ENCODE data around the gene NRSN1.

Gene NRSN1

DNA sequence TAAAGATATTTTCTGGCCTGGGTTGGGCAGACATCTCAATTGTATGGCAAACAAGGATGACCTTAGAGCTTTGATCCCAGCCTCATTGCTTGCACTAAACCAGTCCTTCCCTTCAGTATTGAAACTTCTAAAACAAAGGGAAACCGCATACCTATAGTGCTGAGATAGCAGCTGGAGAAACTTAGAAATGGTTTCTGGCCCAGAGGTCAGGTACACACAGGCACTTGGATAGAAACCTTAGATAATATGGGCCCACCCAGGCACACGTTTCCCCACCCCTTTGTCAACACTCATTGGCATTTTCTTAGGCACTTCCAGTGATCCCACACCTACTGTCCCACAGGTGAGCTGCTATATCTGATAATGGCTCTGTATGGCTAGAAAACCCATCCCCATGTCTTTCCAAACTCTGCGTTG, 22.1 kb downstream of the NRSN1 start:
- no peak for TF ChIP-seq JUND (IDR thresholded peaks at IDR 0.05; ENCODE audit: low read depth)
- in situ Hi-C loops (cut with HindIII; ENCODE audit: low pct_unique_long_range_greater_than_20kb, low sequenced_read_pairs), result no loop called here

DNA sequence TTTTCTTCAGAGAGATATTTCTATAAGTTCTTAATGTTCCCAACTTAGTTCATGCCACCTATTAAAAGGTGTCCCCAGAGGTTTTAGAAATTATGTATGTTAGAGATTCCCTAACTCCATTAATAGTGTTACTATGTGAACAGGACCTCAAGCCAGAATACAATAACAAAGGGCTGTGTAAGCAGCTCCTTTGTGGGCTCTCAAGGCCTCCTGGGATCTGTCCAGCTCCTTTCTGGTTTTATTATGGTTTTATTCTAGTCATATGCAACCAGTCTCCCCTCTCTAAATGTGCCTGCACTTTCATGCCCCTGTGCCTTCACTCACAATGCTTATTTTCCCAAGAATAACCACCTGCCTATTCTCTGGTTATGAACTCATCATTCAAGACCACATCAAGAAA, 22.7 kb downstream of the NRSN1 start:
- no peak for TF ChIP-seq JUND (IDR thresholded peaks at IDR 0.05; ENCODE audit: low read depth)
- DNase-seq (ENCODE audit: low read depth in 1 of 2, low spot score in 1 of 2), result no peak
- in situ Hi-C loops (cut with HindIII; ENCODE audit: low pct_unique_long_range_greater_than_20kb, low sequenced_read_pairs), result no loop called here

More for the DNA sequence above, 22.1 kb downstream of the NRSN1 start:
- DNase-seq (ENCODE audit: low read depth in 1 of 2, low spot score in 1 of 2), result no peak

DNA sequence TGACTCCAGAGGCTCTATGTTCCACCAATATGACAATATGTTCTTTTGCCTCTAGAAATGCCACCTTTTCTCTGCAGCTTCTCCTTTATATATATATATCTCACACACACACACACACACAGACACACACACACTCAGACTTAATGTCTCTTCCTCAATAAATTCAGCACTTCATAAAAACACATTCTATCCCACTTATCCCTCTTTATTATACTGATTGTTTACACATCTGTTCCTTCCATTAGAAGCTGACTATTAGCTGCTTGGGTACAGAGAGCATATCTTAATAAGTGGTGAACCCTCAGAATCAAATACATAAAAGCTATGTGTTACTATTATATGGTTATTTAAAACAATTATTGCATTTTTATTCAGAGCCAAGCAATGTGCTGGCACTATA, 23.3 kb downstream of the NRSN1 start:
- TF ChIP-seq JUND (IDR thresholded peaks at IDR 0.05; ENCODE audit: low read depth), result no peak
- in situ Hi-C loops (cut with HindIII; ENCODE audit: low pct_unique_long_range_greater_than_20kb, low sequenced_read_pairs), result no loop called here
- DNase-seq (ENCODE audit: low read depth in 1 of 2, low spot score in 1 of 2), result no peak

DNA sequence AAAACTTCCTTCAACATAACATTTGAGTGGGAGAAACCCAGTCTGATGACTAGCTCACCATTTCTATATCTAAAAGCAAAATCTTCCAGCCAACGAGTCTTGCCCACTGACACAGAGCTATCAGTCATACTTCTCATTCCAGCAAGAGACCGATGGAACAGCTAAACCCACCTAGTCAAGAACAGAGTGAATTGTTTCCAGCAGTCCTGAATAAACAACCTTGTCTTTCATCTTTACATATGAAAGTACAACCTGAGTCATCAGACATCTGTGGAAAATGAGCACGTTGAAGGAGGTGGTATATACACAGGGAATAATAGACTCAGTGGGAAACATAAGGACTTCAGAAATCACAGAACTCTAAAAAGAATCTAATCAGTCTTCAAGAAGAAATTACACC, 23.8 kb downstream of the NRSN1 start:
- in situ Hi-C loops (cut with HindIII; ENCODE audit: low pct_unique_long_range_greater_than_20kb, low sequenced_read_pairs), result no loop called here
- no peak for DNase-seq (ENCODE audit: low read depth in 1 of 2, low spot score in 1 of 2)
- no peak for TF ChIP-seq JUND (IDR thresholded peaks at IDR 0.05; ENCODE audit: low read depth)

DNA sequence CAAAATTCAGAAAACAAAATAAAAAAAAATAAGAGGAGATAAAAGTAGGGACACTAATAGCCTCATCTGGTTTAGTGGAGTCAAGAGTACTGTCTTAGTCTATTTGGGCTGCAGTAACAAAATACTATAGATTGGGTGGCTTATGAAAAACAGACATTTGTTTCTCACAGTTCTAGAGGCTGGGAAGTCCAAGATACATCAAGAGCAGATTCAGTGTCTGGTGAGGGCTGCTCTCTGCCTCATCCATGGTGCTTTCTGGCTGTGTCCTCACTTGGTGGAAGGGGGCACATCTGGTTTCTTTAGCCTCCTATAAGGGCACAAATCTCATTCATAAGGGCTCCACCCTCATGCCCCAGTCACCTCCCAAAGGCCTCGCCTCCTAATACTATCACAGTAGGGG, 26.0 kb downstream of the NRSN1 start:
- in situ Hi-C loops (cut with HindIII; ENCODE audit: low pct_unique_long_range_greater_than_20kb, low sequenced_read_pairs), result no loop called here
- TF ChIP-seq JUND (IDR thresholded peaks at IDR 0.05; ENCODE audit: low read depth), result no peak
- DNase-seq (ENCODE audit: low read depth in 1 of 2, low spot score in 1 of 2), result no peak

DNA sequence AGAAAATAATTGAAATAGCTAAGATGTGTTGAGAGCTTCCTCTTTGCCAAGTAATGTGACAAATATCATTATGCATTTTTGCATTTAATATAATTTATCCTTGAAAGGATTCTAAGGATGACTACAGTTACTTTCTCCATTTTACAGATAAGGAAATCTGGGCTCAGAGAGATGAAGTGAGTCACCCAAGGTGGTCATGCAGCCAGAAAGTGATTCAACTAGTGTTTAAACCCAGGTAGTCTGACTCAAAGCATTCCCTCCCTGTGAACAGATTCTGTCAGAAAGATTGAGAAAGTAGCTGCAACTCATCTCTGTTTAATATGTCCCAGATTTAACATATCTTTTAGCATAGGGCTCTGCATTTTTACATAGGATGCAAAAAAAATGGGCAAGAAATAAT, 28.1 kb downstream of the NRSN1 start:
- no peak for TF ChIP-seq JUND (IDR thresholded peaks at IDR 0.05; ENCODE audit: low read depth)

DNA sequence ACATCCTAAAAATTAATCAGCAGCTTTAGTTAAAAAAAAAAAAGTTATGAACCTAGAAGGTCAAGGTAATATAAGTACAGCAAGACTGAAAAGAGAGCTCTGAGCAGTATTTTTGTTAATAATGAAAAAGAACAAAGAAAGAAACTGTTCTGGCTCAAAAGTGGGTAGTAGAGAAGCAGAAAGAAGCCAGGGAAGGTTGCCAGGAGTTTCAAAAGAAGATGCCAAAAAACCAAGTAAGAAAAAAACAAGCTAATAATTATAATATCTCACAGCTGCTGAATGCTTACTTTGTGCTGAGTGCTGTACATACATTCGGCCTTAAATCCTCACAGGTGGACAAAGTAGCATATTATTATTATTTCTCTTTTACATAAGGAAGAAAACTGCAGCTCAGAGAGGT, 31.9 kb downstream of the NRSN1 start:
- no peak for DNase-seq (ENCODE audit: low read depth in 1 of 2, low spot score in 1 of 2)
- TF ChIP-seq JUND (IDR thresholded peaks at IDR 0.05; ENCODE audit: low read depth), result no peak
- in situ Hi-C loops (cut with HindIII; ENCODE audit: low pct_unique_long_range_greater_than_20kb, low sequenced_read_pairs), result no loop called here

More for the DNA sequence above, 28.1 kb downstream of the NRSN1 start:
- in situ Hi-C loops (cut with HindIII; ENCODE audit: low pct_unique_long_range_greater_than_20kb, low sequenced_read_pairs), result no loop called here
- no peak for DNase-seq (ENCODE audit: low read depth in 1 of 2, low spot score in 1 of 2)

DNA sequence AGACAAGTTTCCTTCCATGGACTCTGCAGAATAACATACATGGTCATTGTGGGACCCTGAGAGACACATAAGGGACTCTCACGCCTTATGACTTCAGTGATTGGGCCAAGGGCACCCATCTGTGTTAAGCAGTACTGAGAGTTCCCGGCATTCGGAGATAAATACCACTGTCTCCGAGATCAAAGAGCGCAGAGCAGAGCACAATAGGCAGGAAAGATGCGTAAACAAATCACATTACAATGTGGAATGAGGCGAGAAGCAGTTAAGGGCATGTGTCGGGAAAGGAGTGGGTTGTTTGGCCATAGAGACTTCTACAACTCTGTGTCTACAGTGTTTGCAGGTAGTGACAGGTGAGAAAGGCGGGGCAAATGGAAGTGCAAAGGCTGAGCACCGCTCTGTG, 57.6 kb downstream of the NRSN1 start:
- in situ Hi-C loops (cut with HindIII; ENCODE audit: low pct_unique_long_range_greater_than_20kb, low sequenced_read_pairs), result no loop called here
- no peak for TF ChIP-seq JUND (IDR thresholded peaks at IDR 0.05; ENCODE audit: low read depth)

DNA sequence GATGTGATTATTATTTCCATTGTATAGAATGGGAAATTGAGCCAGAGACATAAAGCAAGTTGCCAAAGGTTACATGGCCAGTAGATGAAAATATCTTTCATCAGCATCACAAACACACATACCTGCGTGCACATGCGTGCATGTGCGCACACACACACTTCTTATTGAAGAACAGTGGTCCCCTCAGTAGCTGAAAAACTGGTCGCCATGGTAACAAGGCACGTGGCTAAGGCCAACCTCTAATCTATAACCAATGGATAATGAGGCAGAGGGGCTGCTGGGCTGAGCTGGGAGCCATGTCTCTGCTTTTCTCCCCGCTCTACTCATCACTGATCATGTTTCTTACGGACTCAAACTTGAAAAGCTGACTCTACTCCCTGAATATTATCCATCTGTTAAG, 60.3 kb downstream of the NRSN1 start:
- DNase-seq (ENCODE audit: low read depth in 1 of 2, low spot score in 1 of 2), result no peak
- in situ Hi-C loops (cut with HindIII; ENCODE audit: low pct_unique_long_range_greater_than_20kb, low sequenced_read_pairs), result no loop called here
- no peak for TF ChIP-seq JUND (IDR thresholded peaks at IDR 0.05; ENCODE audit: low read depth)

More for the DNA sequence above, 57.6 kb downstream of the NRSN1 start:
- DNase-seq (ENCODE audit: low read depth in 1 of 2, low spot score in 1 of 2), result no peak

DNA sequence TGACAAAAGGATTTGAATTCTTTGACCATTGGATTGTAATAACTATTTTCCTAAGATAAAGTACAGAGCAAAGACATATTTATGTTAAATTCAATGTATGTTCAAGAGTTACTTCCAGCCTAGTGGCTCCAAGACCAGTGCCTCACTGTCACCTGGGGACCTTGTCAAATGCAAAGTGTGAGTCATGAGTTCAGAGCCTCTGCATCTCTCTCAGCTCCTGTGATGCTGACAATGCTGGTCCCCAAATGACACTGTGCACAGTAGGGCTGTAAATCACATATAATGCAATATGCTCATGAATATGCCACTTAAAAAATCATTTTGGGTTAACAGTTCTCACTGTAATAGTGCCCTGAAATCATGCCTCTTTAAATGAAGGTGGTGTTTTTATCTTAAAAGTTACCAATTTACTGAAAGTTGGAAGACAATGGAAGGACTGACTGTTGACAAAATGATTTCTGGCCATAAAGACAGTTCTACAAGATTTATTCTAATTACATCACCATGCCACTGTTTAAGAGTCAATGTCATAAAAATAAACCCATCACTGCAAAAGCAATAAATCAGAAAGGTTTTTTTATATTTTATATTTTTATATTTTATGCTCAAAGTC, 62.1 kb downstream of the NRSN1 start:
- DNase-seq (ENCODE audit: low read depth in 1 of 2, low spot score in 1 of 2), result no peak
- in situ Hi-C loops (cut with HindIII; ENCODE audit: low pct_unique_long_range_greater_than_20kb, low sequenced_read_pairs), result no loop called here
- TF ChIP-seq JUND (IDR thresholded peaks at IDR 0.05; ENCODE audit: low read depth), result no peak

DNA sequence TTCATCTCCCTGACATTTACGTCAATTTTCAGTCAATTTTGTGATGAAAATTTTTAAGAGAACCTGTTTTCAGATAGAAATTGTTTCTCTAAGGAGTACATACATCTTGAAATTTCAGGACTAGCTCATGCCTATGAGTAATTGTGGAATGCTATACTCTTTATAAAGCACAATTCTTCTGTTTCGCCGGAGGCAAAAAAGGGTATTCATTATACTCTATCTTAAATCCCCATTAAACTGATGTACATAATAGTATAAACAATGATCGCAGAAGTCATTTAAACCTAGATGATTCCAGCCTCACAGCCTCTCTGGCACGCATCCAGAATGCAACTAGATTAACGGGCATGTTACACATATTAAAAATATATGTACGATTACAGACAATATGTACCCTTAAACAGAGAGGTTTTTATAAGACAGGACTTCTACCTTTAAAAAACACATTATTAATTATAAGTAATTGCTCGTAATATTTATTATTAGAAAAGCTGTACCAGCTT, 62.6 kb downstream of the NRSN1 start:
- in situ Hi-C loops (cut with HindIII; ENCODE audit: low pct_unique_long_range_greater_than_20kb, low sequenced_read_pairs), result no loop called here
- TF ChIP-seq JUND (IDR thresholded peaks at IDR 0.05; ENCODE audit: low read depth), result no peak
- no peak for DNase-seq (ENCODE audit: low read depth in 1 of 2, low spot score in 1 of 2)

DNA sequence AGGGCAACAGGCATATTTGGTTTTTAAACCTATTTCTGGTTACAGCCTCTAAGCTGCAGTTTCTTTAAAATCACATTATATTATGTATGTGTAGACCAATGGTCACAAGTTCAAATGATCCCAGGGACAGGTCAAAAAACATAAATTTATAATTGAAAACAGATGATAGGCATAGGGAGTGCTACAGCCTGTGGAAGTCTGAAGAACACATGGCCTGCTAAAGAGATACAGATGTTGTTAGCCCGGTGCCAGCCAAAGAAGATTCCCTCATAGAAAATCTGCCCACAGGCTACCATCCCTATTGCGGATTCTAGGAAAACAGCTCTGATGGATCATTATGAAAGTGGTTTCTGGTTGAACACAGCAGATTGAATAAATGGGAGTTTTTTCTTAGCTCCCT, 65.3 kb downstream of the NRSN1 start:
- in situ Hi-C loops (cut with HindIII; ENCODE audit: low pct_unique_long_range_greater_than_20kb, low sequenced_read_pairs), result no loop called here
- TF ChIP-seq JUND (IDR thresholded peaks at IDR 0.05; ENCODE audit: low read depth), result no peak
- DNase-seq (ENCODE audit: low read depth in 1 of 2, low spot score in 1 of 2), result no peak

DNA sequence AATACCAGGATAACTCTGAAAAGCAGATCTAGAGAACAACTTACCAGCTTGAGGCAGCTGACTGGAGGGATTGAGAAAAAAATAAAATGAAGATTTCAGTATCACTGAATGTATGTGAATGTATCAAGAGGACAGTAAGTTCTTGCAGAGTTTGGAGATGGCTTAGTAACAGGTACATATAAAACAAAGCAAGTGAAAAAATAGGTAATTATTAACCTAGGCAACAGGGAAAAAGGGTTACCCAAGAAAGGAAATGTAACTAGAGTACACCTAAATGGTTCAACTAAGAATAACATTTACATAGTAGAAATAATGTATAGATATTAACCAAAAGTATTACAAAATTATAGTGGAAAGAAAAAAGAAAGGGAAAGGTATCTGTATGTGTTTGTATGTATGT, 67.3 kb downstream of the NRSN1 start:
- in situ Hi-C loops (cut with HindIII; ENCODE audit: low pct_unique_long_range_greater_than_20kb, low sequenced_read_pairs), result no loop called here
- DNase-seq (ENCODE audit: low read depth in 1 of 2, low spot score in 1 of 2), result no peak
- no peak for TF ChIP-seq JUND (IDR thresholded peaks at IDR 0.05; ENCODE audit: low read depth)

All from T47D (cell line).